Measurements from ENCODE around the gene KBTBD8. TPM values are rescaled to one million over a fixed set of nuclear protein-coding genes. Genes with fewer than 3 reads are reported as not detected.

The KBTBD8 gene
- total RNA-seq, 3 donors from 2014 or later, result 0.96 to 1.6 (median 1.6) TPM

- H3K4me1 ChIP-seq, result peaks cover 0 to 6% of the 10 kb centered on the region in 2 donors
- H3K4me3 ChIP-seq, result no peak overlapping the region
- H3K27me3 ChIP-seq, result peaks cover 0 to 14% of the 10 kb centered on the region in 2 donors
- intact Hi-C loops (cut with DNase I; ENCODE audit: low total_unique reads), result no loop called here
- no peak for DNase-seq (ENCODE audit: low spot score in 2 of 2)
- H3K36me3 ChIP-seq, result no peaks in the 10 kb centered on the region
- H3K9me3 ChIP-seq, result no peaks in the 10 kb centered on the region
- H3K27ac ChIP-seq, result no peak overlapping the region
- TF ChIP-seq POLR2AphosphoS5 (IDR thresholded peaks at IDR 0.05) (no peak), POLR2A (IDR thresholded peaks at IDR 0.05) (no peak), CTCF (IDR thresholded peaks at IDR 0.05) (no peak)
Measured at GRCh38 chr3:66994588-66994987, 3.5 kb upstream of the KBTBD8 start.

- H3K27ac ChIP-seq, result no peak overlapping the region
- peaks cover 0 to 14% of the 10 kb centered on the region in 2 donors for H3K27me3 ChIP-seq
- H3K36me3 ChIP-seq, result no peaks in the 10 kb centered on the region
- DNase-seq (ENCODE audit: low spot score in 2 of 2), result no peak
- no peaks in the 10 kb centered on the region for H3K9me3 ChIP-seq
- intact Hi-C loops (cut with DNase I; ENCODE audit: low total_unique reads), result no loop called here
- TF ChIP-seq POLR2A (IDR thresholded peaks at IDR 0.05) (no peak), CTCF (IDR thresholded peaks at IDR 0.05) (no peak)
- peaks cover 0 to 6% of the 10 kb centered on the region in 2 donors for H3K4me1 ChIP-seq
- no peak overlapping the region for H3K4me3 ChIP-seq
Measured at GRCh38 chr3:66996696-66997095, 1.4 kb upstream of the KBTBD8 start.

GRCh38 chr3:66997560-66998112 lies 471 bp upstream of the KBTBD8 start:
- no peak for TF ChIP-seq CTCF (IDR thresholded peaks at IDR 0.05)
- TF ChIP-seq POLR2AphosphoS5 (IDR thresholded peaks at IDR 0.05), result no peak
- TF ChIP-seq POLR2A (IDR thresholded peaks at IDR 0.05), result no peak
- Histone ChIP-seq H3K36me3 (no peaks in the 10 kb centered on the region), H3K4me3 (peak overlapping the region; percentile 76 to 81 (median 79)), H3K9me3 (no peaks in the 10 kb centered on the region), H3K27me3 (peaks cover 0 to 14% of the 10 kb centered on the region in 2 donors), H3K27ac (no peak overlapping the region), H3K4me1 (peaks cover 0 to 6% of the 10 kb centered on the region in 2 donors)
- intact Hi-C loops (cut with DNase I; ENCODE audit: low total_unique reads), result no loop called here
- no peak for DNase-seq (ENCODE audit: low spot score in 2 of 2)

GRCh38 chr3:66998904-66999235 lies 763 bp downstream of the KBTBD8 start:
- H3K36me3 ChIP-seq, result no peaks in the 10 kb centered on the region
- intact Hi-C loops (cut with DNase I; ENCODE audit: low total_unique reads), result no loop called here
- DNase-seq (ENCODE audit: low spot score in 2 of 2), result no peak
- no peak overlapping the region for H3K27ac ChIP-seq
- TF ChIP-seq POLR2A (IDR thresholded peaks at IDR 0.05) (no peak), POLR2AphosphoS5 (IDR thresholded peaks at IDR 0.05) (no peak), CTCF (IDR thresholded peaks at IDR 0.05) (no peak)
- H3K27me3 ChIP-seq, result peaks cover 0 to 7% of the 10 kb centered on the region in 2 donors
- peak overlapping the region; percentile 76 to 81 (median 79) for H3K4me3 ChIP-seq
- H3K4me1 ChIP-seq, result peaks cover 0 to 6% of the 10 kb centered on the region in 2 donors
- H3K9me3 ChIP-seq, result no peaks in the 10 kb centered on the region

- no peak for DNase-seq (ENCODE audit: low spot score in 2 of 2)
- no peak overlapping the region for H3K27ac ChIP-seq
- peaks cover 0 to 4% of the 10 kb centered on the region in 2 donors for H3K27me3 ChIP-seq
Measured at GRCh38 chr3:67000009-67000408, 1.9 kb downstream of the KBTBD8 start.

More at GRCh38 chr3:67000009-67000408, 1.9 kb downstream of the KBTBD8 start:
- intact Hi-C loops (cut with DNase I; ENCODE audit: low total_unique reads), result no loop called here
- no peaks in the 10 kb centered on the region for H3K36me3 ChIP-seq
- no peak overlapping the region for H3K4me3 ChIP-seq
- TF ChIP-seq POLR2AphosphoS5 (IDR thresholded peaks at IDR 0.05) (no peak), CTCF (IDR thresholded peaks at IDR 0.05) (no peak)
- peaks cover 0 to 6% of the 10 kb centered on the region in 2 donors for H3K4me1 ChIP-seq
- H3K9me3 ChIP-seq, result no peaks in the 10 kb centered on the region

All from breast epithelium (tissue), 4 donors.